ENCODE results near the gene TSPAN8. TPM values are rescaled to one million over a fixed set of nuclear protein-coding genes. Genes with fewer than 3 reads are reported as not detected.
"Not testable (repeated sequence)": the region's sequence is repeated elsewhere in the genome, so short reads cannot be mapped to it uniquely, and the experiment has no call there.

TSPAN8 gene
- total RNA-seq, 1 donor from 2014 or later, result not detected

DNA sequence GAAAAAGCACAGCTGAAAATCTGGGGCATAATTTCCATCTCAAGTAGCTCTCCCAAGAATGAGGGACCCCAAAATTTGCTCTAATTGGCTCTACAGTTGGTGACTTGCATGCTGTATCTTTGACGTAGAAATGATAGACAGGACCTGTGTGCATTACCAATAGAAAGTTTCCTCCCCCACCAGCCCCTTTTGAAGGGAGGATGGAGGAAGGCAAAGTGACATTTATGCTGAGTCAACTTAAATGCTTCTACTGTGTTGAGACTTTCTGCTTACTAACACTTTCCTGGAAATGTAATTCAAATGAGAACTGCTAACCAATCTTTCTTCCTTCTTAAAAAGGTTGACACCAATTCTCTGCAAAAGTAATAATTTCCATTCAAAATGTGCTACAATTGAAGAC lies 31.9 kb downstream of the TSPAN8 start:
- H3K27me3 Mint-ChIP-seq (ENCODE audit: low read depth, unreplicated experiment), result no peaks in the 10 kb centered on the region
- H3K4me2 ChIP-seq (ENCODE audit: low read length), result no peak overlapping the region
- no peaks in the 10 kb centered on the region for H3K9me3 Mint-ChIP-seq (ENCODE audit: unreplicated experiment)
- no peaks in the 10 kb centered on the region for H3K79me2 ChIP-seq (ENCODE audit: insufficient read depth, low read length)
- no peak overlapping the region for H3K9ac ChIP-seq (ENCODE audit: low read length)
- H3K9me3 ChIP-seq (ENCODE audit: insufficient read depth, low read depth, low read length), result no peaks in the 10 kb centered on the region
- no peak overlapping the region for H2AFZ ChIP-seq (ENCODE audit: low read depth, low read length)
- peaks cover 14% of the 10 kb centered on the region for H3K4me1 Mint-ChIP-seq (ENCODE audit: low read depth, unreplicated experiment)
- FAIRE-seq (no peak), DNase-seq (ENCODE audit: low read depth) (no peak)
- no peaks in the 10 kb centered on the region for H4K20me1 ChIP-seq (ENCODE audit: insufficient read depth, low read length)
- no peaks in the 10 kb centered on the region for H3K36me3 Mint-ChIP-seq (ENCODE audit: low read depth, unreplicated experiment)
- H3K4me3 Mint-ChIP-seq (ENCODE audit: unreplicated experiment), result no peak overlapping the region
- H3K27ac ChIP-seq (ENCODE audit: low read depth, low read length), result no peak overlapping the region
- H3K4me3 ChIP-seq (ENCODE audit: insufficient read depth, low read depth, low read length), result no peak overlapping the region
- no peak overlapping the region for H3K27ac Mint-ChIP-seq (ENCODE audit: unreplicated experiment)
- no peaks in the 10 kb centered on the region for H3K4me1 ChIP-seq (ENCODE audit: insufficient read depth, low read length)
- no peaks in the 10 kb centered on the region for H3K27me3 ChIP-seq (ENCODE audit: insufficient read depth, low read length)
- H3K36me3 ChIP-seq (ENCODE audit: insufficient read depth, low read length), result no peaks in the 10 kb centered on the region
- no peak for TF ChIP-seq EZH2 (IDR thresholded peaks at IDR 0.05; ENCODE audit: insufficient read depth, low read length)
- TF ChIP-seq, protein P1, sequence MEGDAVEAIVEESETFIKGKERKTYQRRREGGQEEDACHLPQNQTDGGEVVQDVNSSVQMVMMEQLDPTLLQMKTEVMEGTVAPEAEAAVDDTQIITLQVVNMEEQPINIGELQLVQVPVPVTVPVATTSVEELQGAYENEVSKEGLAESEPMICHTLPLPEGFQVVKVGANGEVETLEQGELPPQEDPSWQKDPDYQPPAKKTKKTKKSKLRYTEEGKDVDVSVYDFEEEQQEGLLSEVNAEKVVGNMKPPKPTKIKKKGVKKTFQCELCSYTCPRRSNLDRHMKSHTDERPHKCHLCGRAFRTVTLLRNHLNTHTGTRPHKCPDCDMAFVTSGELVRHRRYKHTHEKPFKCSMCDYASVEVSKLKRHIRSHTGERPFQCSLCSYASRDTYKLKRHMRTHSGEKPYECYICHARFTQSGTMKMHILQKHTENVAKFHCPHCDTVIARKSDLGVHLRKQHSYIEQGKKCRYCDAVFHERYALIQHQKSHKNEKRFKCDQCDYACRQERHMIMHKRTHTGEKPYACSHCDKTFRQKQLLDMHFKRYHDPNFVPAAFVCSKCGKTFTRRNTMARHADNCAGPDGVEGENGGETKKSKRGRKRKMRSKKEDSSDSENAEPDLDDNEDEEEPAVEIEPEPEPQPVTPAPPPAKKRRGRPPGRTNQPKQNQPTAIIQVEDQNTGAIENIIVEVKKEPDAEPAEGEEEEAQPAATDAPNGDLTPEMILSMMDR (IDR thresholded peaks at IDR 0.05; ENCODE audit: insufficient read depth, low read depth, low read length), result no peak

- H3K27ac ChIP-seq (ENCODE audit: low read depth, low read length), result no peak overlapping the region
- H3K4me2 ChIP-seq (ENCODE audit: low read length), result no peak overlapping the region
- Mint-ChIP-seq H3K4me1 (ENCODE audit: low read depth, unreplicated experiment) (peaks cover 14% of the 10 kb centered on the region), H3K4me3 (ENCODE audit: unreplicated experiment) (no peak overlapping the region), H3K27ac (ENCODE audit: unreplicated experiment) (no peak overlapping the region), H3K27me3 (ENCODE audit: low read depth, unreplicated experiment) (no peaks in the 10 kb centered on the region), H3K36me3 (ENCODE audit: low read depth, unreplicated experiment) (no peaks in the 10 kb centered on the region), H3K9me3 (ENCODE audit: unreplicated experiment) (no peaks in the 10 kb centered on the region)
- TF ChIP-seq, protein P1 (IDR thresholded peaks at IDR 0.05; ENCODE audit: insufficient read depth, low read depth, low read length), result no peak
- TF ChIP-seq EZH2 (IDR thresholded peaks at IDR 0.05; ENCODE audit: insufficient read depth, low read length), result no peak
- DNase-seq (ENCODE audit: low read depth) (no peak), FAIRE-seq (no peak)
- H3K4me3 ChIP-seq (ENCODE audit: insufficient read depth, low read depth, low read length), result no peak overlapping the region
- H4K20me1 ChIP-seq (ENCODE audit: insufficient read depth, low read length), result no peaks in the 10 kb centered on the region
- H3K36me3 ChIP-seq (ENCODE audit: insufficient read depth, low read length), result no peaks in the 10 kb centered on the region
- H3K27me3 ChIP-seq (ENCODE audit: insufficient read depth, low read length), result no peaks in the 10 kb centered on the region
- no peaks in the 10 kb centered on the region for H3K4me1 ChIP-seq (ENCODE audit: insufficient read depth, low read length)
- H3K9me3 ChIP-seq (ENCODE audit: insufficient read depth, low read depth, low read length), result no peaks in the 10 kb centered on the region
- no peaks in the 10 kb centered on the region for H3K79me2 ChIP-seq (ENCODE audit: insufficient read depth, low read length)
- H3K9ac ChIP-seq (ENCODE audit: low read length), result no peak overlapping the region
- H2AFZ ChIP-seq (ENCODE audit: low read depth, low read length), result no peak overlapping the region
These were observed 32.3 kb downstream of the TSPAN8 start for GRCh38 chr12:71125515-71125914.

- Histone ChIP-seq H3K4me2 (ENCODE audit: low read length) (no peak overlapping the region), H3K9ac (ENCODE audit: low read length) (no peak overlapping the region), H3K27ac (ENCODE audit: low read depth, low read length) (no peak overlapping the region), H3K27me3 (ENCODE audit: insufficient read depth, low read length) (no peaks in the 10 kb centered on the region), H3K4me1 (ENCODE audit: insufficient read depth, low read length) (no peaks in the 10 kb centered on the region), H2AFZ (ENCODE audit: low read depth, low read length) (no peak overlapping the region), H3K36me3 (ENCODE audit: insufficient read depth, low read length) (no peaks in the 10 kb centered on the region), H3K9me3 (ENCODE audit: insufficient read depth, low read depth, low read length) (no peaks in the 10 kb centered on the region), H3K4me3 (ENCODE audit: insufficient read depth, low read depth, low read length) (no peak overlapping the region), H4K20me1 (ENCODE audit: insufficient read depth, low read length) (no peaks in the 10 kb centered on the region), H3K79me2 (ENCODE audit: insufficient read depth, low read length) (no peaks in the 10 kb centered on the region)
- peaks cover 14% of the 10 kb centered on the region for H3K4me1 Mint-ChIP-seq (ENCODE audit: low read depth, unreplicated experiment)
- FAIRE-seq, result no peak
- no peak overlapping the region for H3K27ac Mint-ChIP-seq (ENCODE audit: unreplicated experiment)
- no peak for DNase-seq (ENCODE audit: low read depth)
- H3K4me3 Mint-ChIP-seq (ENCODE audit: unreplicated experiment), result no peak overlapping the region
- no peaks in the 10 kb centered on the region for H3K9me3 Mint-ChIP-seq (ENCODE audit: unreplicated experiment)
- H3K36me3 Mint-ChIP-seq (ENCODE audit: low read depth, unreplicated experiment), result no peaks in the 10 kb centered on the region
- no peaks in the 10 kb centered on the region for H3K27me3 Mint-ChIP-seq (ENCODE audit: low read depth, unreplicated experiment)
- TF ChIP-seq, protein P1 (IDR thresholded peaks at IDR 0.05; ENCODE audit: insufficient read depth, low read depth, low read length), result no peak
- TF ChIP-seq EZH2 (IDR thresholded peaks at IDR 0.05; ENCODE audit: insufficient read depth, low read length), result no peak
These were observed 32.9 kb downstream of the TSPAN8 start for GRCh38 chr12:71124835-71125460.

- not testable (repeated sequence) for H3K4me2 ChIP-seq (ENCODE audit: low read length); H4K20me1 ChIP-seq (ENCODE audit: insufficient read depth, low read length); H3K27me3 ChIP-seq (ENCODE audit: insufficient read depth, low read length); H3K27me3 Mint-ChIP-seq (ENCODE audit: low read depth, unreplicated experiment); H3K27ac ChIP-seq (ENCODE audit: low read depth, low read length); H3K36me3 Mint-ChIP-seq (ENCODE audit: low read depth, unreplicated experiment); H2AFZ ChIP-seq (ENCODE audit: low read depth, low read length); DNase-seq (ENCODE audit: low read depth); H3K9ac ChIP-seq (ENCODE audit: low read length); H3K9me3 ChIP-seq (ENCODE audit: insufficient read depth, low read depth, low read length); H3K4me3 ChIP-seq (ENCODE audit: insufficient read depth, low read depth, low read length); H3K27ac Mint-ChIP-seq (ENCODE audit: unreplicated experiment); H3K4me1 ChIP-seq (ENCODE audit: insufficient read depth, low read length); H3K4me3 Mint-ChIP-seq (ENCODE audit: unreplicated experiment); FAIRE-seq; H3K36me3 ChIP-seq (ENCODE audit: insufficient read depth, low read length); H3K79me2 ChIP-seq (ENCODE audit: insufficient read depth, low read length); H3K4me1 Mint-ChIP-seq (ENCODE audit: low read depth, unreplicated experiment)
- peaks cover 12% of the 10 kb centered on the region for H3K9me3 Mint-ChIP-seq (ENCODE audit: unreplicated experiment)
These were observed 44.7 kb downstream of the TSPAN8 start for GRCh38 chr12:71113148-71113547.

Data from astrocyte (in vitro differentiated cells and primary cell).